DMS79 treated with DMSO at 0.1 percent for 48 hours (cell line): ENCODE measurements around the gene LRBA.

Experiments
- DNase-seq: peaks from one replicate; lab custom pipeline; 2025; lab: John Stamatoyannopoulos, UW

Gene LRBA

DNA sequence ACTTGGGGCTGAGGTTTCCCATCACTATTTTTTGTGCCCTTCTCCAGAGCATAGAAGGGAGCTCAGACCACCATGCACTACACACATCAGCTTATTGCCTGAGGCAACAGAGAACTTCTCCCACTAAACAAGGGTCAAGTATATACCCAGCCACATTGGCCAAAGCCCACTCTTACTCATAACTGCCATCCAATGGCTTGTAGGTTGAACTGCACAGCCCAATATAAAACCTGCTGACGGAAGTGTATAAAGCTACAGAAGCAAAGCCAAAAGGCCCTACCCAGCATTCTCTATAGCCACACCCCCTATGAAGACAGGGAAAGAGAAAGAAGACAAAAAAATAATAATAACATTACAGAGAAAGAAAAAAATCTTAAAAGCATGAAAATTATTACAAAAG is 139.7 kb downstream of the LRBA start:
- no peak for DNase-seq

DNA sequence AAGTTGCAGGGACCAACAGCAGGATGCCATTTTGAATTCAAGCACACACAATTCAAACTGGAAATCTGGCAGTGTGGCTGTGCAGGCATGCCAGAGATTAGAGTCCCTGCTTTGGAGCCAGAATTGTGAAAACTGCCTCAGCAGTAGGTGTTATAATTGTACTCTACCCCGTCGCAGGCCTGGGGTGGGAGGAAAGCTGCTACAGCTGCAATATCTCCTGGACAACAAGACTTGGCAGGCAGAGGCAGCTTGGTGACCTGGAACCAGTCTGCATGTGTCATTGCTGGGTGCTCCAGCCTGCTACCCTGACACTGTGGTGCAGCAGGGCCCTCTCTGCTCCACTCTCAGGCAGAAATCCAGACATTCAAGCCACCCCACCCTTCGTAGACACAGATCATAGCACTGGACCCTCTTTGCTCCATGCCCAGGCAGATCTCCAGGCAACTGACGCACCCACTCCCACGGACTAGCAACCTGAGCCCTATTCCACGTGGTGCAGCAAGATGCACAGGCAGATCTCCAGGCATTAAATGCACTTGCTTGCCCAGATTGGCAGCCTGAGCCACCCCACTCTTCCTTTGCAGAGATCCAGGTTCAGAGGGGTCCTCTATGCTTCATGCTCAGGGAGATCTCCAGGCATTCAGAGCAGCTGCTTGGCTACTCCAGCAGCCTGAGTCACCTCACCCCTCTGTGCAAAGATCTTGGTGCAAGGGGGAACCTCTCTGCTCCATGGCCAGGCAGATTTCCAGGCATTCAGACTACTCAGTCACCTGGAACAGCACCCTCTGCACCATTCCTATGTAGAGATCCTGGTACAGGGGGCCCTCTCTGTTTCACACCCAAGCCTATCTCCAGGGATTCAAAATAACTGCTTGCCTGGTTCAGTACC is 140.5 kb downstream of the LRBA start:
- DNase-seq = no peak

DNA sequence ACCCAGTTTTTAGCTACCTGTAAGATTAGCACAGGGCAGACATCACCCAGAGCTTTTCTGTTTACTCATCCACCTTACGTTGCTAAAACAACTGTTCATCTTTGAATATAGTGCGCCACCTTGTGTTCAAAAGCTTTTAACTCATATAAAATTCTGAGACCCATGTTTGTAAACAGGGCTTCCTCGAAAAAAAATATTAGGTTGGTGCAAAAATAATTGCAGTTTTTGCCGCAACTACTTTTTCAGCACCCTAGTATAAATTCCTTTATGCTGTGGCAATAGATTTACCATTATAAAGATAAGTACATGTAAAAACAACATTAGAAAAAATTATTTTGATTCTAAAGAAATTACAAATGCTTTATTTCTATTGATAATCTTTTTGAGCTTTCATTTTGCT is 147.9 kb downstream of the LRBA start:
- DNase-seq = peak; percentile 62

DNA sequence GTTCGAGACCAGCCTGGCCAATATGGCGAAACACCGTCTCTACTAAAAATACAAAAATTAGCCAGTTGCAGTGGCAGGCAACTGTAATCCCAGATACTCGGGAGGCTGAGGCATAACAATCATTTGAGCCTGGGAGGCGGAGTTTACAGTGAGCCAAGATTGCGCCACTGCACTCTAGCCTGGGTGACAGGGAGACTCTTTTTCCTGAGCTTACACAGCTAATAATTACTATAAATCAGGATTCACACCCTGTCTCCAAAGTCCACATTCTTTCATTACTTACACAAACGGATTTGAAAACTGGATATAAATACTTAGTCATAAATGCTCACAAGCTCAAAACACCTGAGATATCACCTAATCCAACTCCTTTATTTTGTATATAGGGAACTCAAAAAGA is 151.6 kb downstream of the LRBA start:
- no peak for DNase-seq

DNA sequence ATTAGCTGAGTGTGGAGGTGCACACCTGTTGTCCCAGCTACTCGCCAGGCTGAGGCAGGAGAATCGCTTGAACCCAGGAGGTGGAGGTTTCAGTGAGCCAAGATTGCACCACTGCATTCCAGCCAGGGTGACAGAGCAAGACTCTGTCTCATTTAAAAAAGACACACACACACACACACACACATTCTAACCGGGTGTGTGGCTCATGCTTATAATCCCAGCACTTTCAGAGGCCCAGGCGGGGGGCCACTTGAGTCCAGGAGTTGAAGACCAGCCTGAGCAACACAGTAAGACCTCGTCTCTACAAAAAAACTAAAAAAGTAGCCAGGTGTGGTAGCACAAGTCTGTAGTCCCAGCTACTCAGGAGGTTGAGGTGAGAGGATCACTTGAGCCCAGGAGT is 152.3 kb downstream of the LRBA start:
- no peak for DNase-seq

DNA sequence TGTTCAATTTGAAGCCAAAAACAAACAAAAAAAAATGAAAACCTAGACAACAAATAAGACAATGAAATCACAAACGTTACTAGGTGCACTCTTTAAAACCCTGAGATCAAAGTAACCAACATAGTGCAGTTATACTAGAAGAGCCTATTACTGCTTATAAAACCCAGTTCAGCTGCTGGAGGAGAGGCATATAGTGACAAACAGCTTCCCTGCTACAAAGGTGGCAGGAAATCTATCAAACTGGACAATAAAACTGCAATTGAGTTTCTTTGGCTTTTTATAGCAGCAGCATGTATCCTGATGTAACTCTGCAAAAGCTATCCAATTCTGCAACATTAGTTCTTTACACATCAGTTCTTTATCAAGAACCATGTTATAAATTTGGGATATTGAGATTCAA is 155.6 kb downstream of the LRBA start:
- DNase-seq = no peak

DNA sequence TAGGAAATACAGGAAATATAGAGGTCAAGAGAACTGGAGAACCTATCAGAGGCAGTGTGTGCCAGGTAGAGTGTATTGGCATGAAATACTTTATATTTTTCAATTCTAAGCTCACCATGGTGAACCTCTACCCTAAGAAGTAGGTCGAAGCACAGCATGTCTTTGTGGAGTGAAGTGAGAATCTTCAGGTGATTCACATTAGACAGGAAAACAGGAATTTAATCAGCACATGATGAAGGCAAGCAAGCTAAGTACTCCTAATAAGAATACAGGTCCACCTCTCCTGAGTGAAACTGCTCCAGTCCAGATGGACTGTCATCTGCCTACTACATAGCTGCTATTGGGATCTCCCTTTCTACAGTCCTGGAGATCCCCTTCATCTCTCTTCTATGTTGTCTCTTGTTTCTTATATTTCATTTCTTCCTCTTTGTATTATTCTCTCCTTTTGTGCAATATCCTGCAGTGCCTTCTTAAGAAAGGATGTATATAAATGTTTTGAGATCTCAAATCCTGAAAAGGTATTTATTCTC is 159.0 kb downstream of the LRBA start:
- DNase-seq = no peak

DNA sequence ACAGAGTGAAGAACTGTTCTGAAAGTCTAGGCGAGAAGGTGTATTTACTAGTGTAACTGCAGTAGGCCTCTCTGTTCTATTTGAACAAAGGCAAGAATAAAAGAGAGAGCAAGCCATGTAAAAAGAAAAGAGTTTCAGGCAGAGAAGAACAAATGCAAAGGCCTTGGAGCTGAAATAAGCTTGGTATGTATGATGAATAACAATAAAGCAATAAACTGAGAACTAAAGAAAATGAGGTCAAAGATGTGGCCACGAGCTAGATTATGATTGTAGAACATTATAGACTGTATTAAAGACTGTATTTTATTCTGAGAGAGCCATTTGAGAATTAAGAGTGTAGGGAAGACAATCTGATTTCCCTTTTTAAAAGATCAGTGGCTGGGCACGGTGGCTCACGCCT is 160.5 kb downstream of the LRBA start:
- DNase-seq = no peak

DNA sequence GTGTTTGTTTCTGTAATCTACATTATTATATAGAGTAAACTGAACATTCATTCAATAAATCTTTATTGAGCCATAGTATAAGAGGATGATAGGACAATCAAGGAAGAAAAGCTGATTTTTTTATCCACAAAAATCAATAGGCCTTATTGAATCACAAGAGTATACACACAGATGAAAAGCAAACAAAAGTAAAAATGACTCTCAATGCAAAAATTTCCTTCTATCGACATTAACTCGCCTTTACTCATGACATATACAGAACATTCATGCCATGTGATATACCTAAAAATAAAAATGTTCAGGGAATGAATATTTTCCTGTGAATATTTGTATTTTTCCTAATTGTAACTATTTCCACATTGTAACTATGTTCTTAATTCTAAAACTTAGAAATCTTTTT is 161.2 kb downstream of the LRBA start:
- no peak for DNase-seq

DNA sequence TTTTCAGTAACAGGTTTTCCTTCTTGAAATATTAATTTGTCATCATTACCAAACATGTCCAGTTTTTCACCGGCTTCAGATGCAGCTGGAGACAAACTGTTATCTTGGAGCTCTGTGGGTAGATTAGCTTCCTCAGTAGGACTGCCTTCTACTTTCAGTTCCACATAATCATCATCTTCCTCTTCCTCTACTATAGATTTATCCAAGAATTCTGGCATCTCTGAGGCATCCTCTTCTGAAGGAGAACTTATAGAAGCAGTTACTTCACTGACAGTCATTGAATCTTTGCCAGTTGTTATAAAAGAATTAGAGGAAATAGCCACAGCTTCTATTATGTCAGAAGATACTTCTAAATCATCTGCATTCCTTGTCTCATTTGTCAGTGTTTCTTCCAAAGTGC is 162.9 kb downstream of the LRBA start:
- no peak for DNase-seq

DNA sequence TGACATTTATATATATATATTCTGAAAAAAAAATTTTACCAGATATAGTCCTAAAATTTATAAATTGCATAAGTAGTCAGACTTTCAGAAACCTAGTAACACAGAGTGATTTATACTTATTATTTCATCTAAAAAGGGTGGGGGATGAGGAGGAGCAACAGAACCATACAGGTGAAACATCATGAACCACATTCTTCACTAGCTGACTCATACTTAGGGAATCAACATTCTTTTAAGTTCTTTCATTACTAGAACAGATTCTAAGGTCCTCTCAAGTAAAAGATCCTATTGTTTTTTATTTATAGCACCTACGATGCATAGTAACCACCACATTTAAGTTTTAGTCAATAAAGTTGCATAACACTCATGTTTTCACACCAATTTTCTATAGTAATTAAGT is 166.1 kb downstream of the LRBA start:
- no peak for DNase-seq

DNA sequence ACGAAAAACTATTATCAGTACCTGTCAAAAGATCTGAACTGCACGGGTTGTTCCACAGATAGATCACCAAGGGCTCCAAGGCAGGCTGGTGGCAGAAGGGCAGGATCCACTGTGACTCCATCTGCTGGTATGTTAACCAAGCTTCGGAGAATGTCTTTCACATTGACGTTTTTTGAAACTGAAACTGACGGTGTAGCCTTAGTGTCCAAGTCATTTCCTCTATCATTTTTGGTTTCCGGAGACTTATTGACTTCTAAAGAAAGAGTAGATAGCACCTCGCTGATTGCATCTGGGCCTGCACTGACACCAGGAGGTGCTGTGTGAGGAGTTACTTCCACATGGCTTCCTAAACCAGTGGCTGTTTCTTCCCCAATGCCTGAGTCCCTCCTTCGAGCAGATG is 186.9 kb downstream of the LRBA start:
- no peak for DNase-seq

DNA sequence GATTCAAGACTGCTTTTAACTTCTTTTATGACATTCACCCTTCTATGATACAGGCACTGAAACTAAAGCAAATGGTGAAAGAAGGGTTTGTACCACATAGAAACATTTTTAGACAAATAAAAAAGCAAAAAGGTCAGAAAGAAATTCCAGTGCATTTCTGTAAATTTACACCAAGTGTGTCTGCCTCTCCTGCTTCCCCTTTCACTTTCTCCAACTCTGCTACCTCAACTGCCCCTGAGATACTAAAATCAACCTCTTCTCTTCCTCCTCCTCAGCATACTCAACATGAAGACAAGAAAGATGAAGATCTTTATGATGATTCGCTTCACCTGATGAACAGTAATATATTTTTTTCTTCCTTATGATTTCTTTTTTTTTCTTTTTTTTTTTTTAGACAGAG is 187.9 kb downstream of the LRBA start:
- DNase-seq = no peak

DNA sequence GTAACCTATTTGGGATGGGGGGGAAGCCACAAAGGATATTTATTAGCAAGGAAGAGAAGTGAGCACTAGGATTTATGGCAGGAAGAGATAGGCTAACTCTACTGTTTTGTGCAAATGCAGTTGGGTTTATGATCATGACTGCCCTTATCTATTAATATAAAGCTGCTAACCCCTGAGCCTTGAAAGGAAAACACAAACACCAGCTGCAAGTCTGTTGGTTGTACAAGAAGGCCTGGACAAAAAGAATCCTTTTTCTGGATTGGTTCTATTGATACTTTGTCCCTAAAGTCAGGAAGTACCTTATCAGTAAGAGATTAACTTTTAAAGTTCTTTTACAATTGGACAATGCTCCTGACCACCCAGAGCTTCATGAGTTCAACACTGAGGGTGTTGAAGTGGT is 188.8 kb downstream of the LRBA start:
- DNase-seq = no peak

DNA sequence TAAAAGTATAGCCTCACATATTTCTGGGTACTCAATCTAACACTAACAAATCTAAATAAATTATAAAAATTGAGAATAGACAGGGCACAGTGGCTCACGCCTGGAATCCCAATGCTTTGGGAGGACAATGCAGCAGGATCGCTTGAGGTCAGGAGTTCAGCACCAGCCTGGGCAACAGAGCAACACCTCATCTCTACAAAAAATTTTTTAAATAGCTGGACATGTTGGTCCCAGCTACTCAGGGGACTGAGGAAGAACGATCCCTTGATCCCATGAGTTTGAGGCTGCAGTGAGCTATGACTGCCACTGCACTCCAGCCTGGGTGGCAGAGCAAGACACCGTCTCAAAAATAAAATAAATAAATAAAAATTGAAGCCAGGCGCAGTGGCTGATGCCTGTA is 192.7 kb downstream of the LRBA start:
- no peak for DNase-seq

DNA sequence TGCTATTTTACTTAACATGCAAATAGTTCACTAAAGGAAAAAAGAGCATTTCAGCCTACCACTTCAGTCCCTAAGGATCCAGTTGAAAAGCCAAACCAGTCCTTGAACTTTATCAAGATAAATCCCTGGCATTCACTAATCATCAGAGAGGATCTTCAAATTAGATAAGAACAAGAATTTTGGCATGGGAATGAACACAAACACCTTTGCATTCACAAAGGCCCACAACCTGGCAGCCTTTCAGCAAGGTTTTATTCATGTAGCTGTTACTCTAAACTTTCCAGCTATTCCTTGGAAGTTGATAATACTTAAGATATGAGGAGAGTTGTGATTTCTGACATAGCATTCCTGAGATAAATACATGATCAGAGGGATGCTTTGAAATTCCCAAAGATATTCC is 193.4 kb downstream of the LRBA start:
- no peak for DNase-seq

DNA sequence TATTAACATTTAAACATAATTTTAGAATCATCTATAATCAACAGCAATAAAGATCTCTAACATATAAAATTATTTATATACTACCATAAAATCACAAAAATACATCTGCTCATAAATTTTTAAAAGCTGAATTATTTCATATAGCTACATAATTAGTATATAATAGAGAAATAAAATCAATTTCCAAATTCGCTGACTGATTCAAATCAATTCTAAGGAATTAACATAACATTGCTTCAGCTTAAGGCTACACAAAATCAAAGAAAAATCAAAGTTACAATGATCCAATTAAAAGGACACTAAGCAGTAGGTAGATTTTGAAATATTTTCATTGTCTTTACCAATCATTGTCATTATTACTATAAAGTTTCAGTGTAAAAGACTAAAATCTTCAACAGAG is 194.7 kb downstream of the LRBA start:
- DNase-seq = no peak

DNA sequence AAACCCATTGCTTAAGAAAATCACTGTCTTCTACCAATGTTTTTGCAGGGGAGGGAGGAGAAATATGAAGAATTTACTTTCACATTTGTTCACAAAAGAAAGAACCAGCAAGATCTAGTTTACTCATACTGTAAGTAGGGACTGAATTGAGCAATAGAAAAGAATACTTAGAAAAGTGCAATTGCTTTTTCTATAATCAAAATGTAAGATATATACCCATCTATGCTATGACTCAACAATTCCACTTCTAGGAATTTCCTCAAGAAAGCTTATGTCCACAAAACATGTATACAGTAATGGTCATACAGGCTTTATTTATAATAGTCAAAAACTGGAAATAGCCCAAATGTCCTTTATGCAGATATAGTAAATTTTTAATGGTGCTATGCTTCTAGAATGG is 196.4 kb downstream of the LRBA start:
- no peak for DNase-seq

DNA sequence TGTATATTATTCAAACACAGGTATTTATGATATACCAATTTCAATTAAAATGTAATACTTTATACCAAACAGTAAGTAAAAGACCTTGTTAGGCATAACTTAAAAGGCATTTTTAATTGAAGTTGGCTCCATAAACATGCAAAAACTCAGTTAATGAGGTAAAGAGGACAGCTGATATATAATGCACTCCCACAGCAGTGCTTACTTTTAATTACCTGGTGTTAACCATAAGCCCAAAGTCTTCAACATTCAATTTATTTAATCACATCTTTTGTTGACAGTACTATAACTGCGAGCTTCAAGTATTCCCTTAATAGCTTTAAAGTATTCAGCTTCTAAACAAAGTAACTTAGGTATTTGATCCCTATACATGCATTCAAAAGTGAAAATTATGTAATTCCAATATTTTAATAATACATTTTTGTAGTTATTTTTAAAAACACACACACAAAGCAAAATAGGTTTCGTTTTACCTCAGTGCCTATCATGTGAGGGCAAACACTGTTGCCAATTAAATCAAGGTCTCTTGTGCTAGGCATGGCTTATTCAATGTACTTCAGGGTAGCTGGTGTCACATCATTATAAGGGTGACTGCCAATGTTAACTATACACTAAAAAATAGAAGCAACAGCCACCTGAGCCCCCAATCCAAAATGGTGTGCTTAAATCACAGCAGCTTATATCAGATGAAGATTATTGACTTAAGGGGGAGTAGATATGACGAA is 197.1 kb downstream of the LRBA start:
- DNase-seq = no peak

DNA sequence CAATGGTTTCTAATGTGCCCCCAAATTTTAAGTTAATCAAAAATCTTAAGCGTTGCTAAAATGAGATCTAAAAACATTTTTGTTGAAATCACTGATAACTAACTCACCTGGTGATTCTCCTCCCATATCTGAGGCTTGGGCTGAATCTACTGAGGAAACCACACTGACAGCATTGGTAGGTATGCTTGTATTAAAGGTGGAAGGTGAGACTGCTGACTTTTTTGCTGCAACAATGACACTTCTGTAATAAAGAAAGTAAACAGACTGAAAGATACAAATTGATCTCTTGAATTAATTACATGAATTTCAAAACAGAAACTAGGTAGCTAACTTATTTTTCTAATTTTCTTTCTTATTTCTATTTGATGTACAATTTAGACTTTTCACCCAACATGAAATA is 198.1 kb downstream of the LRBA start:
- DNase-seq = no peak

DNA sequence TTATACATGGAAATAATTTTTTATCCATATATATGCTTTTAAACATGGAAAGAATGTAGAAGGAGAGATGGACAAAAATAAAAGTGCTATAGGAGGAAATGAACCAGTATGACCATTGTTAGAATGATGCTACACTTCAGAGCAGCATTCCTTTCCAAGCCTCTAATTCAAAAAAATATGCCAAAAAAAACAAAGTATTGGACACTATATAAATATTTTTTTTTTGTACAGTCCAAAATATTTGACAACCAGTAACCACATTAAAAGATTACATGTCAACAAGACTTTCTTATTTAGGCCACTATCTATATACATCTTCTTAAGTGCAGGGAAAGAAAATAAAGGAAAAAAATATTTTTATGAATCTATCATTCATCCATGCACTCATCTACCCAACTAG is 198.6 kb downstream of the LRBA start:
- no peak for DNase-seq

DNA sequence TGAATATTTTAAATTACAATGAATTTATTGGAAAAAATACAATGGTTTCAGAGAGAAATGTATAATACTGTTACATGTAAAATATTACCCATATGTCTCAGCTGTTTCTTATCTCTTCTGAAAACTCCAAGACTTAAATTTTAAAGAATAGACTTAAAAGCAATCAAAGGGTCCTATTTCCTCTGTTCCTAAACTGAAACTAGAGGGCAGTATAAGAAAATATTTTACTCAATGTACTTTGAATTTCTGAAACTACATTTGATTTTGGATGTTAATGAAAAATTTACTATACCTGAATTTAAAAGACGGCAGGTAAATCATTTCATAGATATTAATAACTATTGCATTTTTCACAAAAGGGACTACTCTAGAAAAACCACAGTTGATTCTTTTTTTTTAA is 200.2 kb downstream of the LRBA start:
- DNase-seq = no peak
